Measurements from ENCODE around the gene PCCA. TPM values are rescaled to one million over a fixed set of nuclear protein-coding genes. Genes with fewer than 3 reads are reported as not detected.
"Not testable (repeated sequence)": the region's sequence is repeated elsewhere in the genome, so short reads cannot be mapped to it uniquely, and the experiment has no call there.

Gene PCCA
- total and polyA plus RNA-seq, 5 experiments from 2014 or later, result 8.9 to 14.5 (median 10.9) TPM

DNA sequence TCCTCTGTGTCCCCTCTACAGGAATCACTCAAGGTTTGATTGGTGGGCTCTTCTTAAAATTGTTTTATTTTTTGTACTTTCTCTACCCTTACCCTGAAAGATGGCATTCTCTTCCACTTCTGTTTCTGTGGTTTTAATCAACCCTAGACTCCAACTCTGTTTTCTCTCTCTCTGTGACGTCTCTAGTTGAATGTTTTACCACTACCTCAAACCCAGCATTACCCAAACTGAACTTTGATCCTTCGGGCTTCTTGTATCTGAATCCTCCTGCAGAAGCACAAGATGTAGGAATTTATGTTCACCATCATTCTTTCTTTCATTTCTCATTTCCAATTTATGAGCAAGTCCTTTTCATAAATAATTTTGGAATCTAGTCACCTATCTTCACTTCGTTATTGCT is 39.9 kb downstream of the PCCA start:
- DNase-seq, result peak in 3 of 10 donors; percentile 3 to 32 (median 9)
- Mint-ChIP-seq H3K9me3 (peaks cover 0 to 4% (median 0%) of the 10 kb centered on the region in 9 donors), H3K27me3 (no peaks in the 10 kb centered on the region), H3K36me3 (peaks cover under 1 to 8% (median 3%) of the 10 kb centered on the region in 3 donors), H3K4me1 (peaks cover 16 to 22% (median 19%) of the 10 kb centered on the region in 4 donors), H3K27ac (peak overlapping the region in 3 of 10 donors; percentile 4 to 36 (median 35)), H3K4me3 (peak overlapping the region in 1 of 10 donors; percentile 27)
- POLR2A ChIA-PET, result no interaction called here
- no peak for ATAC-seq

DNA sequence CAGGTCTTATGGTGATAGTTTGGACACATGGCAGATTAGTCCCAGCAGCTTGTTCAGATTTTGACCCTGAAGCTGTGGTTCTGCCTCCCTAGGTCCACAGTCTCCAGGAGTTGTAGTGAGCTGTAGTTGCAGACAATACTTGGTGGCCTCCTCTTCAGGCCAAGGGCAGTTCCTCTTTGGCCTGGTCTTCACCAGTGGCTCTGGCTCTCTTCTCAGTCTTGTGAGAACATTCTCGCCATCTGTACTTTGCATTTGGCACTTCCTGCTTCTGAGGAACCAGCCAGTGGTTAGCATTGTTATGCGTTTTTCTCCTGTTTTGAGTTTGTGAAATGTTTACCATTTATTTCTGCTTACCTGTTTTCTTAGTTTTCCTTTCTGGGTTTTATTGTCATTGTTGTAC is 40.7 kb downstream of the PCCA start:
- POLR2A ChIA-PET, result no interaction called here
- no peak for DNase-seq

DNA sequence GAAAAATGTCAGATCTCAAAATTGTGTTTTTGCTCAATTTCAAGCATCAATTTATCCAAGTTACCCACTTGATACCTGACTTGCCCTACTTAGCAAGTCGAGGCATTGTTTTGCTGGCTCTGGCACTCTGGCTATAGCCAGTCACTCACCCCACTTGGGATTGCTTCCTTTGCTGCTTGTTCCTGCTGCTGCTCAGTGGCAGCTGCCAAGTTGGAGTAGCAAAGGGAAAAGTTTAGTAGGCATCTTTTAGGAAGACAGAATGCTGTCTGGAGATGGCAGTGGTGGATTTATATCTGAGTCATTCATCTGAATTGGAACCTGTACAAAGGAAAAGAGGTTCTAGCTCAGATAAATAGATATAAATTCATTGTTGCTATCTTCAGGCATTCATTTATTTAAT is 41.2 kb downstream of the PCCA start:
- POLR2A ChIA-PET, result no interaction called here
- H3K27ac Mint-ChIP-seq, result peak overlapping the region in 3 of 10 donors; percentile 2 to 72 (median 23)
- H3K9me3 Mint-ChIP-seq, result peaks cover 0 to 4% (median 0%) of the 10 kb centered on the region in 9 donors

More for the DNA sequence above, 40.7 kb downstream of the PCCA start:
- Mint-ChIP-seq H3K36me3 (peaks cover 6 to 14% (median 10%) of the 10 kb centered on the region in 3 donors), H3K4me1 (peaks cover 16 to 22% (median 19%) of the 10 kb centered on the region in 4 donors), H3K9me3 (peaks cover 0 to 4% (median 0%) of the 10 kb centered on the region in 9 donors), H3K27ac (peak overlapping the region in 4 of 10 donors; percentile 2 to 72 (median 40)), H3K27me3 (no peaks in the 10 kb centered on the region), H3K4me3 (no peak overlapping the region)
- no peak for ATAC-seq

DNA sequence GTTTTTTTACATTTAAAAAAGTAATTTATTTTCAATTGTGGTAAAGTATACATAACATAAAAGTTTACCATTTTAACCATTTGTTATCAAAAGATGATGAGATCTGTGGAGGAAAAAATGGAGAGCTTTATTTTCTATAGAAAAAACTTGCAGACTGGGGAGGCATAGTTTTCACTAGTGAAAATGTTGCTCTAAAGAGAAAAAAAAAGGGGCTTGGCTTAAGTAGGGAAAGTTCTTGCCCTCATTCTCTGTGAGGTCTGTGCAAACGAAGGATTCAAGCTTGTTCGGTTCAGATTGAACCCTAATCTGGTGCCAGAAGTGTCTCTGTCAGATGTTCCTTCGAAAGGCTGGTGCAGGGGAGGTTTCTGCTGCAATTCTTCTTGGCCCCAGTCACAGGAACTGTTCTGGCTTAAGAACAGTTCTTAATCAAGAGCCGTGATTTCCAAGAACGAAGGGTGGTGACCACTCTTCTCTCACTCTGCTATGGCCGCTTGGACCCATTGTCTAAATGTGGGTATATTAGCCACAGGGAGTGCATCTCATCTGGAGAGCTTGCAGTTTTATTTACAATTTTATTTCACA is 42.1 kb downstream of the PCCA start:
- DNase-seq (no peak), ATAC-seq (no peak)
- Mint-ChIP-seq H3K36me3 (peaks cover 6 to 18% (median 15%) of the 10 kb centered on the region in 3 donors), H3K27me3 (no peaks in the 10 kb centered on the region), H3K27ac (no peak overlapping the region), H3K9me3 (peaks cover 0 to 4% (median 0%) of the 10 kb centered on the region in 9 donors), H3K4me1 (peaks cover 16 to 22% (median 19%) of the 10 kb centered on the region in 4 donors), H3K4me3 (no peak overlapping the region)
- POLR2A ChIA-PET, result no interaction called here

More for the DNA sequence above, 41.2 kb downstream of the PCCA start:
- ATAC-seq (no peak), DNase-seq (no peak)
- peaks cover 6 to 14% (median 10%) of the 10 kb centered on the region in 3 donors for H3K36me3 Mint-ChIP-seq
- no peaks in the 10 kb centered on the region for H3K27me3 Mint-ChIP-seq
- H3K4me1 Mint-ChIP-seq, result peaks cover 16 to 22% (median 19%) of the 10 kb centered on the region in 4 donors
- H3K4me3 Mint-ChIP-seq, result no peak overlapping the region

DNA sequence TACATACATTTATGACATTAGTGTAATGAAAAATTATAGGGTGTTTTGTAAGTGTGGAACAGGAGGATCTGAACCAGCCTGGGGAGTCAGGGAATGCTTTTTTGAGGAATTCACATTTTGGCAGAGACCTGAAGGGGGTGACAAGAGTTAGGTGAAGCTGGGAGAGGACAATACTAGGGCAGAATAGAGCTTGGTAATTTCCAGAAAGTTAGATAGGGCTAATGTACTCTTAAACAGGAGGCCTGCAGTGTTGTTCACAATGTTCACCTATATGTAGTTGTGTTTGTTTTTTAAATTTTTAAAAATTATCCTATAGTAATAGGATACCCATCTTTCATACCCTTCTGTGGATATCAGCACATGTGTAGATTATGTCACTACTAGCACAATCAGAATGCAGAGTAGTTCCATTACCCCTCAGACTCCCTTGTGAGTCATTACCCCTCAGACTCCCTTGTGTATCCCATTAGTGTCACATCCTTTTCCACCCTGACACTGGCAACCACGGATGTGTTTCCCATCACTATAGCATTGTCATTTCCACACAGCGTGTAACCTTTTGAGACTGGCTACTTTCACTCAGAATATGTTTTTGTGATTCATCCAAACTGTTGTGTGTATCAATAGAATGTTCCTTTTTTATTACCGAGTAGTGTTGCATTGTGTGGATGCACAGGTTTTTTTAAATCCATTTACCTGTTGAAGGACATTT is 43.1 kb downstream of the PCCA start:
- POLR2A ChIA-PET, result no interaction called here
- H3K27me3 Mint-ChIP-seq, result no peaks in the 10 kb centered on the region
- peak overlapping the region in 1 of 10 donors; percentile 27 for H3K27ac Mint-ChIP-seq
- DNase-seq (no peak), ATAC-seq (no peak)
- H3K4me1 Mint-ChIP-seq, result peaks cover 16 to 22% (median 19%) of the 10 kb centered on the region in 4 donors
- peaks cover 6 to 25% (median 17%) of the 10 kb centered on the region in 3 donors for H3K36me3 Mint-ChIP-seq
- H3K4me3 Mint-ChIP-seq, result no peak overlapping the region
- peaks cover 0 to 4% (median 0%) of the 10 kb centered on the region in 9 donors for H3K9me3 Mint-ChIP-seq

DNA sequence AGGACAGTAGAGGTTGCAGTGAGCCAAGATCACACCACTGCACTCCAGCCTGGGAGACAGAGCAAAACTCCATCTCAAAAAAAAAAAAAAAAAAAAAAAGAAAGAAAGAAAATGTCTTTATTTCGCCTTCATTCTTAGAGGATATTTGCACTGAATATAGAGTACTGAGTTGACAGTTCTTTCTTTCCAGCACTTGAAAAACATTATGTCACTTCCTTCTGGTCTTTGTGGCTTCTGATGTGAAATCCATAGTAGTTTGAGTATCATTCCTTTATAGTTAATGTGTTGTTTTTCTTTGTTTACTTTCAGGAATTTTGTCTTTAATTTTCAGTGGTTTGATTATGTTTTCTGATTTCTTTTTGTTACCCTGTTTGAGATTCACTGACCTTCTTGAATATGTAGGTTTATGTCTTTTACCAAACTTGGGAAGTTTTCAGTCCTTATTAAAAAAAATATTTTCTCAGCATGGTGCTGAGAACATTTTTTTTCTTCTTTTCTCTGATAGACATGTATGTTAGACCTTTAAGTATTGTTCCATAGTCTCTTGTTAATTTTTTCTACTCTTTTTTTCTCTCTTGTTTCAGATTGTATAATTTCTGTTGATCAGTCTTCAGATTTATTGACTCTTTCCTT is 50.1 kb downstream of the PCCA start:
- ATAC-seq, result no peak
- H3K4me3 Mint-ChIP-seq, result peak overlapping the region in 1 of 10 donors; percentile 43
- POLR2A ChIA-PET, result interaction anchor here (0.7 kb wide), 1 partner anchor 37 kb away, joined by 4 read pairs; no protein-coding TSS in a partner anchor
- H3K36me3 Mint-ChIP-seq, result peaks cover 9 to 43% (median 26%) of the 10 kb centered on the region in 3 donors
- no peaks in the 10 kb centered on the region for H3K27me3 Mint-ChIP-seq
- peaks cover 2 to 12% (median 10%) of the 10 kb centered on the region in 4 donors for H3K4me1 Mint-ChIP-seq
- H3K9me3 Mint-ChIP-seq, result peaks cover 0 to 20% (median 4%) of the 10 kb centered on the region in 9 donors
- DNase-seq, result no peak
- no peak overlapping the region for H3K27ac Mint-ChIP-seq

DNA sequence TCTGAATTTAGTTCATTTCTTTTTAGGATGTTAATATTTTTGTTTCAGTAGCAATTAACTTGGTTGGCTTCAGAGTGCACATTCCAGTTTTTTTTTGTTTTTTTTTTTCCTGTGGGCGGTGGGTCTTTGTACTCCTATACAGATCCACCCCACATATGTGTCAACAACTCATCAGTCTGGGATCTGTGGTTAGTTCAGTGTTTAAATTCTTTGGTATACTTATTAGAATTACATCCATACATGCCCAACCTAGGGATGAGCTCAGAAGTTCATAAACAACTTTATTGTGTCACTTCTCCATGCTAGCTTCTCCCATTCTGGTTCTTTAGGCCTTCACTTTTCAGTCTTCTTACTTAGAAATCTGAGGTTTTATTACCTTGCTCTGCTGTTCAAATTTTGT is 50.9 kb downstream of the PCCA start:
- Mint-ChIP-seq H3K9me3 (peaks cover 0 to 21% (median 4%) of the 10 kb centered on the region in 9 donors), H3K27me3 (no peaks in the 10 kb centered on the region), H3K4me3 (no peak overlapping the region), H3K36me3 (peaks cover 9 to 42% (median 27%) of the 10 kb centered on the region in 3 donors), H3K27ac (peak overlapping the region in 1 of 10 donors; percentile 66), H3K4me1 (peaks cover 2 to 12% (median 10%) of the 10 kb centered on the region in 4 donors)
- POLR2A ChIA-PET, result no interaction called here
- ATAC-seq (no peak), DNase-seq (no peak)

DNA sequence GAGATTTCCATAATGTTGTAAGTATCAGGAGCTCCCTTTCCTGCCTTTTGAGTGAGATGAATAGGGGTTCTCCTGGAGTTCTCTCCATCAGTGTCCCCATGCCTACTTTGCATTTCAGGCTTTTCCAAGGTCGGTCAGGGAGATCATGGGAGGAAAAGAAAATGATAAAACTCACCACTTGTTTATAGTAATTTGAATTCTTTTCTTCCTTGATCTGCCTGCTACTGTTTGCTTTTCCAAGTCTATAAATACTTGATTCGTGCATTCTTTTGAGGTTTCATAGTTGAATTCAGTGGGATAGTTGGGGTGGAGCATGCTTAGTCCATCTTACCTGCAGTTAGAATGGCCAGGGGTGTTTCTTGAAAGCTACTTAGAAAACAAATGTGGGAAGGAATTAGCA is 51.5 kb downstream of the PCCA start:
- DNase-seq (no peak), ATAC-seq (no peak)
- H3K27ac Mint-ChIP-seq, result no peak overlapping the region
- H3K4me3 Mint-ChIP-seq, result no peak overlapping the region
- H3K9me3 Mint-ChIP-seq, result peaks cover 0 to 26% (median 7%) of the 10 kb centered on the region in 9 donors
- POLR2A ChIA-PET, result no interaction called here
- H3K4me1 Mint-ChIP-seq, result peaks cover 2 to 12% (median 10%) of the 10 kb centered on the region in 4 donors
- H3K27me3 Mint-ChIP-seq, result no peaks in the 10 kb centered on the region
- peaks cover 16 to 48% (median 32%) of the 10 kb centered on the region in 3 donors for H3K36me3 Mint-ChIP-seq

DNA sequence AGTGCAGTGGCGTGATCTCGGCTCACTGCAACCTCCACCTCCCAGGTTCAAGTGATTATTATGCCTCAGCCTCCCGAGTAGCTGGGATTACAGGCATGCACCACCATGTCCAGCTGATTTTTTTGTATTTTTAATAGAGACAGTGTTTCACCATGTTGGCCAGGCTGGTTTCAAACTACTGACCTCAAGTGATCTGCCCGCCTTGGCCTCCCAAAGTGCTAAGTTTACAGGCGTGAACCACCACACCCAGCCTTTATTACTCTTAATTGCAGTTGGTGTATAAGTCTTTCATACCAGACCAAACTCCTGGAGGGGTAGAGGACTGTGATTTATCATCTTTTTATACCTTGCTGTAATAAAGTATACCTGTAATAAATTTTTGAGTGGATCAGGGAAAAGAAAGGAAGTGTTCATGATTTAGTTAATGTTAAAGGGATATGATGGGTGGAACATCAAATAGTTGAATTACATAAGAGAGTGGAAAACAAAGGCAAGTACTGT is 52.6 kb downstream of the PCCA start:
- peaks cover 16 to 41% (median 25%) of the 10 kb centered on the region in 3 donors for H3K36me3 Mint-ChIP-seq
- H3K27me3 Mint-ChIP-seq, DNase-seq, POLR2A ChIA-PET, H3K4me3 Mint-ChIP-seq, H3K27ac Mint-ChIP-seq, ATAC-seq: not testable (repeated sequence)
- H3K9me3 Mint-ChIP-seq, result peaks cover 0 to 26% (median 9%) of the 10 kb centered on the region in 9 donors
- peaks cover 2 to 12% (median 10%) of the 10 kb centered on the region in 4 donors for H3K4me1 Mint-ChIP-seq

DNA sequence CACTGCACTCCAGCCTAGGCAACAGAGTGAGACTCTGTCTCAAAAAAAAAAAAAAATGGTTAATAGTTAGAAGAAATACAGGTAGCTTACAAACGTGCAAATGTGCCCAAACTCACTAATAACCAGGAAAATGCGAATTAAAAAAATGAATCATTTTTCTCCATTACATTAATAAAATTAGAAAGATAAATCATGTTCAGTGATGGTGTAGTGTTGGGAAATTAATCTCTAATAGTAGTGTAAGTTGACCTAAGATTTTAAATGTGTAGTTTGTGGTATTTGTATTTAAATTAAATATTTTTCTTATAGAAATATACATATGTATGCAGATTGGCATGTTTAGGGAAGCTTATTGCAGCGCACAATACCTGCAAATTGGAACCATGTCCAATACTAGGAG is 57.6 kb downstream of the PCCA start:
- no peak for DNase-seq
- H3K36me3 Mint-ChIP-seq, result peaks cover 14 to 36% (median 36%) of the 10 kb centered on the region in 3 donors
- no peak for ATAC-seq

DNA sequence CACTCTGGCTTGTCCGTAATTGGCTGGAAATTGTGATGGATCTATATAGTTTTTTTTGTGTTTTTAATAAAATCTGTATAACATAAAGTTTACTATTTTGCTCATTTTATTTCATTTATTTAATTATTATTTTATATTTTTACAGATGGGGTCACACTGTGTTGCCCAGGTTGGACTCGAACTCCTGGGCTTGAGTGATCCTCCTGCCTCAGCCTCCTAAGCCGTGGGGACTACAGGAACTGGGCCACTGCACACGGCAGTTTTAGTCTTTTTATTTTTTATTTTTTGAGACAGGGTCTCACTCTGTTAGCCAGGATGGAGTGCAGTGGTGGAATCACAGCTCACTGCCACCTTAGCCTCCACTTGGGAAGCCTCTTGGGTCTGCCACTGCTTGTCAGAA is 58.9 kb downstream of the PCCA start:
- Mint-ChIP-seq H3K27me3 (no peaks in the 10 kb centered on the region), H3K36me3 (peaks cover 14 to 36% (median 34%) of the 10 kb centered on the region in 3 donors), H3K27ac (no peak overlapping the region), H3K4me1 (no peaks in the 10 kb centered on the region), H3K9me3 (peaks cover 0 to 10% (median 4%) of the 10 kb centered on the region in 9 donors), H3K4me3 (no peak overlapping the region)
- ATAC-seq, result no peak
- POLR2A ChIA-PET, result no interaction called here
- no peak for DNase-seq

More for the DNA sequence above, 57.6 kb downstream of the PCCA start:
- Mint-ChIP-seq H3K27ac (no peak overlapping the region), H3K4me3 (no peak overlapping the region), H3K4me1 (no peaks in the 10 kb centered on the region), H3K27me3 (no peaks in the 10 kb centered on the region), H3K9me3 (peaks cover 0 to 10% (median 4%) of the 10 kb centered on the region in 9 donors)
- POLR2A ChIA-PET, result no interaction called here

DNA sequence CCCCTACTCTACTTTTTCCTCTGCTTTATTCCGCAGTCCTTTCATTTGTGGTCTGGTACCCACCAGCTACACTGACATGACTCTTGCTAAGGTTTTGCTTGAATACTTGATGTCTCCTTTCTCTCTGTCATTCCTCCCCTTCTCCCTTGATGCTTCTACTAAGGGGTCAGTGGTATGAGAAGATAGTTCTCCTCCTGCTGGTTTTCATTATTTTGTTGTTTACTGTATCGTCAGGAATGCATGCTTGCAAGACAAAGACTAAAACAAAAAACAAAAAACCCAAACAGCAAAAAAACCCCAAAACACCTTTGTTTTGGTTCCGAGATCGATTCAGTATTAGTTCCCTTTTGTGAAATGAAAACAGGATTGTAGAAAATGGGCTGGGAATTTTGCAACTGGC is 59.5 kb downstream of the PCCA start:
- Mint-ChIP-seq H3K27me3 (no peaks in the 10 kb centered on the region), H3K36me3 (peaks cover 14 to 36% (median 32%) of the 10 kb centered on the region in 3 donors), H3K4me1 (no peaks in the 10 kb centered on the region), H3K27ac (no peak overlapping the region), H3K4me3 (no peak overlapping the region), H3K9me3 (peaks cover 0 to 10% (median 4%) of the 10 kb centered on the region in 9 donors)
- POLR2A ChIA-PET, result no interaction called here
- ATAC-seq (no peak), DNase-seq (no peak)

Data from naive thymus-derived CD8-positive, alpha-beta T cell (primary cell).